ENCODE results near the gene ZNF541.

DNA sequence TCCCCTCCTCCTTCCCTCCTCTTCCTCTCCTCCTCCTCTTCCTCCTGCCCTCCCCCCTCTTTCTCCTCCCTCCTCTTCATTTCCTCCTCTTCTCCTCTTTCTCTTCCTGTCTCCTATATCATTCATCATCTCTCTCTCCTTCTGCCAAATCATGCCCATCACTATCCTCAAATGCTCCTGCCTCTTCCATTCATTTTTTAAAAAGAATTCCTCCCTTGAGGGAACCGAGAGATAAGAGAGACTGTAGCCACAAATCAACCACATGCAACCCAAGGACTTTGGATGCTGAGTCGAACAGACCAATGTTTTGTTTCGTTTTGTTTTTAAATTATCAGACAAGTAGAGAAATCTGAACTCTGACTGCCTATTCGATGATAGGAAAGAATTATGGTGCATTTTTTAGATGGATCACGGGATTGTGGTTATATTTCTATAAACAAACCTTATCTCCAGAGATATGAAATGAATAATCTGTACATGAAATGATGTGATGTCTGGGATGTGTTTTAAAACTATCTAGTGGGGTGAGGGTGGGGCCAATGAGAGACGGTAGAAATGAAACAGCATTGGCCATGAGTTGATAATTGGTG is 9.5 kb upstream of the ZNF541 start:
- TF ChIP-seq, protein P1, sequence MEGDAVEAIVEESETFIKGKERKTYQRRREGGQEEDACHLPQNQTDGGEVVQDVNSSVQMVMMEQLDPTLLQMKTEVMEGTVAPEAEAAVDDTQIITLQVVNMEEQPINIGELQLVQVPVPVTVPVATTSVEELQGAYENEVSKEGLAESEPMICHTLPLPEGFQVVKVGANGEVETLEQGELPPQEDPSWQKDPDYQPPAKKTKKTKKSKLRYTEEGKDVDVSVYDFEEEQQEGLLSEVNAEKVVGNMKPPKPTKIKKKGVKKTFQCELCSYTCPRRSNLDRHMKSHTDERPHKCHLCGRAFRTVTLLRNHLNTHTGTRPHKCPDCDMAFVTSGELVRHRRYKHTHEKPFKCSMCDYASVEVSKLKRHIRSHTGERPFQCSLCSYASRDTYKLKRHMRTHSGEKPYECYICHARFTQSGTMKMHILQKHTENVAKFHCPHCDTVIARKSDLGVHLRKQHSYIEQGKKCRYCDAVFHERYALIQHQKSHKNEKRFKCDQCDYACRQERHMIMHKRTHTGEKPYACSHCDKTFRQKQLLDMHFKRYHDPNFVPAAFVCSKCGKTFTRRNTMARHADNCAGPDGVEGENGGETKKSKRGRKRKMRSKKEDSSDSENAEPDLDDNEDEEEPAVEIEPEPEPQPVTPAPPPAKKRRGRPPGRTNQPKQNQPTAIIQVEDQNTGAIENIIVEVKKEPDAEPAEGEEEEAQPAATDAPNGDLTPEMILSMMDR (IDR thresholded peaks at IDR 0.05), result no peak
- TF ChIP-seq EP300 (IDR thresholded peaks at IDR 0.05), result no peak
- TF ChIP-seq POLR2AphosphoS5 (IDR thresholded peaks at IDR 0.05), result no peak
- no peak for TF ChIP-seq POLR2A (IDR thresholded peaks at IDR 0.05)

Data from upper lobe of left lung (tissue), 4 donors.